Nephron progenitor cell (in vitro differentiated cells): Measurements from ENCODE around the gene MPIG6B.

ENCODE experiments used
- DNase-seq: peaks from one replicate; pipeline ENCODE4 v3.0.0; 2021
- H3K27ac Mint-ChIP-seq: 2 replicates; pipeline ENCODE4 v1.8.0; 2021; ENCODE audit warnings: mild to moderate bottlenecking, moderate library complexity, mixed read lengths
- H3K27me3 Mint-ChIP-seq: 2 replicates; pipeline ENCODE4 v1.8.0; 2021; ENCODE audit warnings: mild to moderate bottlenecking, low read depth, mixed read lengths; ENCODE audit not compliant: poor library complexity
- H3K36me3 Mint-ChIP-seq: 2 replicates; pipeline ENCODE4 v1.8.0; 2021; ENCODE audit warnings: low read depth, mixed read lengths
- H3K4me1 Mint-ChIP-seq: 2 replicates; pipeline ENCODE4 v1.8.0; 2021; ENCODE audit warnings: mixed read lengths
- H3K4me3 Mint-ChIP-seq: 2 replicates; pipeline ENCODE4 v1.8.0; 2021; ENCODE audit warnings: mild to moderate bottlenecking, moderate library complexity, mixed read lengths
- H3K9me3 Mint-ChIP-seq: 2 replicates; pipeline ENCODE4 v1.8.0; 2021; ENCODE audit warnings: mild to moderate bottlenecking, moderate library complexity, mixed read lengths
- TF ChIP-seq, protein P1 (sequence below): fragments of 200-600 bp; sonication (generic); IDR thresholded peaks from 2 replicates; pipeline ENCODE4 v1.5.0; 2021; ENCODE audit warnings: antibody characterized with exemption

The MPIG6B gene

DNA sequence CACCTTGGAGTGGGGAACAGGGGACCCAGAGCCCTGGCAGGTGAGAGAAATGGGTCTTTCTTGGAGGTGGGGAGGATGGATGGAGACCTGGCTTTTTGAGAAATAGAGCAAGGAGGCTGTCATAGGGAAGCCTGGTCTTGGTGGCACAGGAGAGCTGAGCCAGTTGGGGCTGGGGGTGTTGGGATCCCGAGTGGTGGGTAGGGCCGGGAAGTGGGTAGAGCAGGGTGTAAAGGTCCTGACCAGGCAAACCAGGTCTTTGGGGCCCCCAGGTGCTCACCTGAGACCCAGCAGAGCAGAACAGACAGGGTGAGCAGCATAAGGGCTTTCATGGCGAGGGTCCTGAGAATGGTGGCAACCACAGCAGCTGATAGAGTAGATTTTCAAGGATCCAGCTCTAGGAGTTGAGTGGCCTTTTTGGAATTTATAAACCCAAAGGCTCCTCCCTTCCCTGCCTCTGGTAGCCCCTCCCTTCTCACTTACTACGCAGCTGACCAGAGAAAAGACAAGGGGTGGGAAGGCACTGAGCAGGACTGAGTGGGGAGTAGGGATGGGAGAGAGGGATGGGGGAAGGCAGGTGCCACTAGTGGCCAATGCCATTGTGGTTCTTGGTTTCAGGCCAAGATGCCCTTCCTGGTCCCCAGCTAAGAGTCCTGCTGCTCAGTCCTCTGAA, 1.7 kb upstream of the MPIG6B start, which contains the start of gene LY6G6C:
Gene LY6G6C (minus strand): TSS at position 396 of the 670 bp plus-strand sequence. CDS start 67 bp downstream, at position 329.
- no peak for DNase-seq
- H3K27ac Mint-ChIP-seq, result no peak within 1 kb of the TSS
- H3K9me3 Mint-ChIP-seq, result no peaks in the 10 kb centered on the region
- peaks cover 24% of the 10 kb centered on the region for H3K36me3 Mint-ChIP-seq
- H3K4me3 Mint-ChIP-seq, result no peak within 1 kb of the TSS
- no peaks in the 10 kb centered on the region for H3K27me3 Mint-ChIP-seq
- TF ChIP-seq, protein P1, sequence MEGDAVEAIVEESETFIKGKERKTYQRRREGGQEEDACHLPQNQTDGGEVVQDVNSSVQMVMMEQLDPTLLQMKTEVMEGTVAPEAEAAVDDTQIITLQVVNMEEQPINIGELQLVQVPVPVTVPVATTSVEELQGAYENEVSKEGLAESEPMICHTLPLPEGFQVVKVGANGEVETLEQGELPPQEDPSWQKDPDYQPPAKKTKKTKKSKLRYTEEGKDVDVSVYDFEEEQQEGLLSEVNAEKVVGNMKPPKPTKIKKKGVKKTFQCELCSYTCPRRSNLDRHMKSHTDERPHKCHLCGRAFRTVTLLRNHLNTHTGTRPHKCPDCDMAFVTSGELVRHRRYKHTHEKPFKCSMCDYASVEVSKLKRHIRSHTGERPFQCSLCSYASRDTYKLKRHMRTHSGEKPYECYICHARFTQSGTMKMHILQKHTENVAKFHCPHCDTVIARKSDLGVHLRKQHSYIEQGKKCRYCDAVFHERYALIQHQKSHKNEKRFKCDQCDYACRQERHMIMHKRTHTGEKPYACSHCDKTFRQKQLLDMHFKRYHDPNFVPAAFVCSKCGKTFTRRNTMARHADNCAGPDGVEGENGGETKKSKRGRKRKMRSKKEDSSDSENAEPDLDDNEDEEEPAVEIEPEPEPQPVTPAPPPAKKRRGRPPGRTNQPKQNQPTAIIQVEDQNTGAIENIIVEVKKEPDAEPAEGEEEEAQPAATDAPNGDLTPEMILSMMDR, result no peak
- peaks cover 31% of the 10 kb centered on the region for H3K4me1 Mint-ChIP-seq

DNA sequence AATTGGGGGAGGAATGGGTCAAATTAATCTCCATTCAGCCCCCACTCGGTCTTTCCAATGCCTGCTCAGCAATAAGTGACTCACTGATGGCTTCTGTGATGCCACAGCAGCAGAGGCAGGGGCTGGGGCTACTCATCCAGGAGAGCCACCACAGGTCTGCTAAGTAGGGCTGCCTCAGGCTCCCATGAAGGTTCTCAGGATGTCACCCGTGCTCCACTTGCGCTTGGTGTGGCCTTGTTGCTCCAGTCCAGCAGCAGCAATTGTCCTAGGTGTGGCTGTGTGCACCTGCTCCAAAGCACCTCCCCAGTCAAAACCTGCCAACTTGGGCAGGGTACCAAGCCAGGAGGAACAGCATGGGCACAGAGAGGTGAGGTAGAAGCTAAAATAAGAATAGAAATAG, 1.0 kb upstream of the MPIG6B start:
- Mint-ChIP-seq H3K4me3 (no peak overlapping the region), H3K27me3 (no peaks in the 10 kb centered on the region), H3K27ac (no peak overlapping the region), H3K36me3 (peaks cover 30% of the 10 kb centered on the region), H3K4me1 (peaks cover 35% of the 10 kb centered on the region), H3K9me3 (no peaks in the 10 kb centered on the region)
- DNase-seq, result no peak
- TF ChIP-seq, protein P1, result no peak

DNA sequence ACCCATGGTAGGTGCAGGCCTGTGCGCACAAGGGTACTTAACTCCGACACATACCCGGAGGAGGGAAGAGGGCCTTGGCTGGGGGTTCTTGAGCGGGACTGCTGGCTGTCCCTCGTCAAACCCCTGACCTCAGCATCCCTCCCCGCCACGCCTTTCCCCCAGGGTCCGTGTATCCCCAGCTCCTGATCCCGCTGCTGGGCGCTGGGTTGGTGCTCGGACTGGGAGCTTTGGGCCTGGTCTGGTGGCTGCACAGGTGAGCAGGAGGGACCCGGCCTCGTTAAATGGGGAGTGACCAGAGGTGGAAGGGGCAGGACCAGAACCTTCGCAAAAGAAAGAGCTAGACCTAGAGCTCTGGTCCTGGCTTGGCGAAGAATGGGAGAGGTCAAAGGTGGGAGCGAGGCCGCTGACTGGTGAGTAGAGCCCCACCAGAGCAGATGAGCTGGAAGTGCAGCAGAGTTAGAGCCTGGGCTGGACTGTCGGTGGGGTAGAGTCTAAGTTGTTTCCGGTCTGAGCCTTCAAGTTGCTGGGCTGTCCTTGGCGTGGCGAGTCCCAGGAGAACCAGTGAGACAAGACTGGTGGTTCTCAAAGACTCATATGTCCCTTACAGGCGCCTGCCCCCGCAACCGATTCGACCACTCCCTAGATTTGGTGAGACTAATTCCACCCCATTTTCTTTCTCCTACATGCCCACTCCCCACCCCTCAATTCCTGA, 963 bp downstream of the MPIG6B start:
- Mint-ChIP-seq H3K4me1 (peaks cover 38% of the 10 kb centered on the region), H3K9me3 (no peaks in the 10 kb centered on the region), H3K4me3 (no peak overlapping the region), H3K36me3 (peaks cover 46% of the 10 kb centered on the region), H3K27ac (peak overlapping the region; percentile 92), H3K27me3 (no peaks in the 10 kb centered on the region)
- DNase-seq, result no peak
- TF ChIP-seq, protein P1, result no peak

DNA sequence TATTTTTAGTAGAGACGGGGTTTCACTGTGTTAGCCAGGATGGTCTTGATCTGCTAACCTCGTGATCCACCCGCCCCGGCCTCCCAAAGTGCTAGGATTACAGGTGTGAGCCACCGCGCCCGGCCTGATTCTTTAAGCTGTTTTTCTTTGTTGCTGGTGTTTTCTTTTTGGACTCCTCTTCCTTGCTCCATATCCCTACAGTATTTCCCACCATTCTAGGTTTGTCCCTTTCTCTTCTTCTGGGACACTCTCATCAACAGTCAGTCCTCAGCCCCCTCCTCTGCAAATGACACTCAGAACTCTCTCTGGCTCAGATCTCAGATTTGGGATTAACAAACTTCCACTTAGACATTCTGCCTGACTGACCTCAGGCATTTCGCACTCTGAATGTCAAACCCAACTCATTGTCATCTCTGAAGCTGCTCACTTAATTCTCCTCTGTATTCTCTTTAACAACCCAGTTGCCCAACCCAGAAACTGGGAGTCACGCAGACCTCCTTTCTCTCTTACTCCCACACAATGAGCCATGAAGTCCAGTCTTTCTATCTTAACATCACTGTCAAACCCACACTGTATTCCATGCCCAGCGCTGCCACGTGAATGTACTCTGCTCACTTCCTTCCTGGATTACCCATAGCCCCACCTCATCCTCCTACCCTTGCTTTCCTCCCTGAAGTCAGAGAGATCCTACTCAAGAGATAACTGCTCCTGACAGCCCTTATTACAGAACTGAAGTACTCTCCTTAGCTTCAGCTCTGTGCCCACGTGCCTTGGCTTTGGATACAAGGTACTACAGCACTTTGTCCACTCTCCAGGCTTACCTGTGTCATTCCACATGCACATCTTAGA, 2.6 kb downstream of the MPIG6B start:
- peaks cover 48% of the 10 kb centered on the region for H3K4me1 Mint-ChIP-seq
- no peaks in the 10 kb centered on the region for H3K9me3 Mint-ChIP-seq
- TF ChIP-seq, protein P1, result no peak
- DNase-seq, result no peak
- no peaks in the 10 kb centered on the region for H3K27me3 Mint-ChIP-seq
- H3K36me3 Mint-ChIP-seq, result peaks cover 53% of the 10 kb centered on the region
- peak overlapping the region; percentile 41 for H3K27ac Mint-ChIP-seq
- H3K4me3 Mint-ChIP-seq, result no peak overlapping the region

DNA sequence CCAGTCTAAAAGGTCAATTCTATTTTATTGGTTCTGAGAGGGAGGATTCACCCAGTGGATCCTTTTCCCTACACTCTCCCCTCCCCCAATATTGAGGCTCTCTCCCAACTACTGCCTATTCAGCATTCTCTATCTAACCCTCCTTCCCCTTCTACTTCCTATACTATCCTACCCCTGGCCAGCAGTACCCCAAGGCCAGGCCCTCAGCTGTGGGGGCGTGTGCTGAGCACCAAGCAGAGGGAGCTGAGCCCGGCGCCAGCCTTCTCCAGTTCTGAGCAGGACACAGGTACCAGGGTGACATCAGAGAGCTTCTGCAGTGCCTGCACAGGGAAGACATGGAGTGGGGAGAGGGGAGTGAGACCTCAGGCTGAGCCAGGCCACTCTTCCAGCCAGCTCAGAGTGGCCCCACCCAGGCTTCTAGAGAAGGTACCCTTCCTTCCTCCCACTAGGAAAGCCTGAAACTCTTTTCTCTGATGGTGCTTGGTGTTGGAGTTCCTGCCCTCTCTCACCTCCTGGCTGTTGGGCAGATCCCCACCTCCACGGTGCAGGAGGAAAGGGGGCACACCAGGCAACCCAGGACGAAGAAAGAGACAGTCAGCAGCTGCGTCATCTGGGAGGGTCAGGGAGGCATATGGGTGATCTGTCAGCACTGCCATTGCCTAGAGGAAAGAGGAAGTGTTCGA, 4.0 kb downstream of the MPIG6B start:
- no peaks in the 10 kb centered on the region for H3K9me3 Mint-ChIP-seq
- DNase-seq, result no peak
- peak overlapping the region; percentile 70 for H3K27ac Mint-ChIP-seq
- peaks cover 62% of the 10 kb centered on the region for H3K36me3 Mint-ChIP-seq
- peaks cover 61% of the 10 kb centered on the region for H3K4me1 Mint-ChIP-seq
- H3K27me3 Mint-ChIP-seq, result no peaks in the 10 kb centered on the region
- TF ChIP-seq, protein P1, result no peak
- H3K4me3 Mint-ChIP-seq, result peak overlapping the region; percentile 69
